ENCODE results near the gene CARD11.

DNA sequence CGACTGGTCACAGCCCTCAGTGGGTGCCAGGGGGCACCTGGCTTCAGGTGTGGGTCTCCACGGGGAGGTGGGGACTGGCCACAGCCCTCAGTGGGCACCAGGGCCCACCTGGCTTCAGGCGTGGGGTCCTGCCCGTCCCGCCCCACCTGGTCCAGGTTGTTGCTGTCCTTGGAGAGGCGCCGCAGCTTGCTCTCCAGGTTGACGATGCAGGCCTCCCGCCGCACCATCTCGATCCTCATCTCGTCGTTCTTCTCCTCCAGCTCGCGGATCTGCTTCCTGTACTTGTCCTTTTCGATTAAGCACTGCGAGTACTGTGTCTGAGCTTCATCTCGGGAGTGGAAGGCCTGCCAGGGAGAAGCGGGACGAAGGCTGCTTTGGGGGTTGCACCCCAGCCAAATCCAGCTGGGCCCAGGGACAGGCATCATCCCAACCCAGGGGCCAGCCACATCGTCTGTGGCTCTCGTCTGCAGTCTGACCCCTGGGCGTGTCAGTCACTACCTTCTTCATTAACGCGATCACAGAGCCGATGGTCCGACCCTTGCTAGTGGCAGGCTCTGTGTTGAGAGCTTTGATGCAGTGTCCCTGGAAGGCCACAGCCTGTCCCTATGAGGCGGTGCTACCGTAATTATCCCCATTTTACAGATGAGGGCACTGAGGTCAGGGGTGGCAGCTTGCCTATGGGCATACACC is 106.6 kb downstream of the CARD11 start:
- TF ChIP-seq, protein P1, sequence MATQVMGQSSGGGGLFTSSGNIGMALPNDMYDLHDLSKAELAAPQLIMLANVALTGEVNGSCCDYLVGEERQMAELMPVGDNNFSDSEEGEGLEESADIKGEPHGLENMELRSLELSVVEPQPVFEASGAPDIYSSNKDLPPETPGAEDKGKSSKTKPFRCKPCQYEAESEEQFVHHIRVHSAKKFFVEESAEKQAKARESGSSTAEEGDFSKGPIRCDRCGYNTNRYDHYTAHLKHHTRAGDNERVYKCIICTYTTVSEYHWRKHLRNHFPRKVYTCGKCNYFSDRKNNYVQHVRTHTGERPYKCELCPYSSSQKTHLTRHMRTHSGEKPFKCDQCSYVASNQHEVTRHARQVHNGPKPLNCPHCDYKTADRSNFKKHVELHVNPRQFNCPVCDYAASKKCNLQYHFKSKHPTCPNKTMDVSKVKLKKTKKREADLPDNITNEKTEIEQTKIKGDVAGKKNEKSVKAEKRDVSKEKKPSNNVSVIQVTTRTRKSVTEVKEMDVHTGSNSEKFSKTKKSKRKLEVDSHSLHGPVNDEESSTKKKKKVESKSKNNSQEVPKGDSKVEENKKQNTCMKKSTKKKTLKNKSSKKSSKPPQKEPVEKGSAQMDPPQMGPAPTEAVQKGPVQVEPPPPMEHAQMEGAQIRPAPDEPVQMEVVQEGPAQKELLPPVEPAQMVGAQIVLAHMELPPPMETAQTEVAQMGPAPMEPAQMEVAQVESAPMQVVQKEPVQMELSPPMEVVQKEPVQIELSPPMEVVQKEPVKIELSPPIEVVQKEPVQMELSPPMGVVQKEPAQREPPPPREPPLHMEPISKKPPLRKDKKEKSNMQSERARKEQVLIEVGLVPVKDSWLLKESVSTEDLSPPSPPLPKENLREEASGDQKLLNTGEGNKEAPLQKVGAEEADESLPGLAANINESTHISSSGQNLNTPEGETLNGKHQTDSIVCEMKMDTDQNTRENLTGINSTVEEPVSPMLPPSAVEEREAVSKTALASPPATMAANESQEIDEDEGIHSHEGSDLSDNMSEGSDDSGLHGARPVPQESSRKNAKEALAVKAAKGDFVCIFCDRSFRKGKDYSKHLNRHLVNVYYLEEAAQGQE (IDR thresholded peaks at IDR 0.05; ENCODE audit: insufficient read depth in 1 of 2, low read depth in 2 of 2, low read length in 2 of 2): no peak
- TF ChIP-seq SIN3A (IDR thresholded peaks at IDR 0.05; ENCODE audit: borderline replicate concordance, insufficient read depth, low read length) (no peak), FOXP2 (optimal IDR thresholded peaks at IDR 0.05; ENCODE audit: borderline replicate concordance, extremely low read depth, extremely low read length, insufficient read depth) (no peak)

Measured in PFSK-1 (cell line).